HK-2 (cell line): ENCODE measurements around the gene MOAP1.
"Not testable (repeated sequence)": the region's sequence is repeated elsewhere in the genome, so short reads cannot be mapped to it uniquely, and the experiment has no call there.

Experiments
- DNase-seq: peaks from one replicate; pipeline ENCODE4 v3.0.0-alpha.2; 2018; ENCODE audit not compliant: unreplicated experiment

Gene MOAP1

DNA sequence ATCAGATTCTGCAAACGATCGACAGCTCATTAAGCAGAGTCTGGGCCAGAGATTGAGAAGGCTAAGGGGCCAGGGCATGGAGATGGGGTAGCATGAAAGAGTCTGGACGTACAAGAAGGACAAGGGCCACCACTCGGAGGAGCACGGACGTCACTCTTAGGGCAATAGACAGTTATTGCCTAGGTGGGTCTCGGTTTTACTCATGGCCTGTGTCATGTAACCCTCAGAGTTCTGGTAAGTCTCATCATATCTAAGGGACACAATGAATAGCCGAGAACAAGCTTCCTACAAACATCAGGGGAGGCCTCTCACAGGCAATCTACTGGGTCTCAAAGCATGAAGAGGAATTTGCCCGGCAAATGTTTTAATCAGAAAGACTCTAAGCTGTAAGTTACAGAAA is 38.6 kb downstream of the MOAP1 start:
- no peak for DNase-seq

DNA sequence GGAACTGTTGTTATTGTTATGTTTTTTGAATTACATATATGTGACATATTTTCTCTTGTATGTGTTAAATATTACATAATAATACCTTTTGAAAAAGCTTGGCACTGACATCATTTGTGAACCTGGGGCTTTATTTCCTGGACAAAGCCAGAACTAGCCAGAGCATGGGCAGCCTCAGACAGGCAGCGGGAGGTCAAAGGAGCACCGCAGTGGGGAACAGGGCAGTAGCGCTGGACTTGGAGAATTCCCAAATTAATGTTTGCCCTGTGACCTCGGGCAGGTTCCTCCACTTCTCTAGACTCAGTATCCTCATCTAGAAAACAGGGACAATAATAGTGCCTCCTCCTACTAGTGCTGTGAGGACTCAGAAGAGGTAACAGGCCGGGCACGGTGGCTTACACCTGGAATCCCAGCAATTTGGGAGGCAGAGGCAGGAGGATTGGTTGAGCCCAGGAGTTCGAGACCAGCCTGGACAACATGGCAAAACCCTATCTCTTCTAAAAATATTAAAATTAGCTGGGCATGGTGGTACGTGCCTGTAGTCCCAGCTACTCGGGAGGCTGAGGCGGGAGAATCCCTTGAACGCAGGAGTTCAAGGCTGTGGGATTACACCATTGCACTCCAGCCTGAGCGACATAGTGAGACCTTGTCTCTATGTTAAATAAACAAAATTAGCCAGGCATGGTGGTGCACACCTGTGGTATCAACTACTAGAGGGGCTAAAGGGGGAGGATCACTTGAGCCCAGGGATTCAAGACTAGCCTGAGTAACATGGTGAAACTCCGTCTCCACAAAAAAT is 41.6 kb downstream of the MOAP1 start:
- DNase-seq, result no peak

DNA sequence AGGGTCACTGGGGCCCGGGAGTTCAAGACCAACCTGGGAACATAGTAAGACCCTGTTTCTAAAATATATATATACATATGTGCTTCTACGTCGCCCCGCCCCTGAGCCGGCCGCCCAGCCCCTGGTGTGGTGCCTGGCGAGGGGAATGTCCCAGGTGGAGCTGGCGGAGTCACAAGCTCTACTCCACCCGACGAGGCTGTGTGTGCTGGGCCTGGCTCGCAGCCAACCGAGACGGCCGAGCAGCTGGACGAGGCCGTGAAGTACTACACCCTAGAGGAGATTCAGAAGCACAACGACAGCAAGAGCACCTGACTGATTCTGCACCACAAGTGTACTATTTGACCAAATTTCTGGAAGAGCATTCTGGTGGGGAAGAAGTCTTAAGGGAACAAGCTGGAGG is 46.8 kb downstream of the MOAP1 start:
- no peak for DNase-seq

DNA sequence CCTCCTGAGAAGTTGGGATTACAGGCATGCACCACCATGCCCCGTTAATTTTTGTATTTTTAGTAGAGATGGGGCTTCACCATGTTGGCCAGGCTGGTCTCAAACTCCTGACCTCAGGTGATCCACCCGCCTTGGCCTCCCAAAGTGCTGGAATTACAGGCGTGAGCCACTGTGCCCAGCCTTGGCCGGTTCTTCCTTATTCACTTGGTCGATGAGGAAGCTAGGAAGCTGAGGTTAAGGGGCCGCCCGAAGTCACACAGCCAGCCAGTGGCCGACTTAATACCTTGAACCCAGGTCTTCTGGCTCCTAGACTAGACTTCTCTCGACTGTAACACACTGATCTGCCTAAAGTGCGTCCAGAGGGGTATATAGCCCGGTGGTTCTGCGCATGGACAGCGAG is 48.2 kb downstream of the MOAP1 start:
- DNase-seq, result not testable (repeated sequence)

DNA sequence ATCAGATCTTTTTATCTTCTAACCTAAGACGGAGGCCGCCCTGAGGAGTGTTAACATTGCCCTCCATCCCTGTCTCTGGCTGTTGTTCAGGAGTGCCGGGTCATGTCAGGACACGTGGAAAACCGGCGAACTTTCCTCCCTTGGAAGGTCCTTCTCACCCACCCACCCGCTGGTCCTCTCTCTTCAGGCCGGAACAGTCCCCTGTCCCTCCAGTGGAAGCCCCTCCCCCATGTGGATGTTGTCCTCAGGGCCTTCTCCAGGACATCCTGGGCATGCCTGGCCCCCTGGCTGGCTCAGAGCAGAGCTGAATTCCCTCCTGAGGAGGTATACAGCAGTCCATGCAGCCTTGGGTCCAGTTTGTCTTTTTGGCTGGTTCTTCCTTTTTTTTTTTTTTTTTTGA is 48.7 kb downstream of the MOAP1 start:
- DNase-seq, result no peak

DNA sequence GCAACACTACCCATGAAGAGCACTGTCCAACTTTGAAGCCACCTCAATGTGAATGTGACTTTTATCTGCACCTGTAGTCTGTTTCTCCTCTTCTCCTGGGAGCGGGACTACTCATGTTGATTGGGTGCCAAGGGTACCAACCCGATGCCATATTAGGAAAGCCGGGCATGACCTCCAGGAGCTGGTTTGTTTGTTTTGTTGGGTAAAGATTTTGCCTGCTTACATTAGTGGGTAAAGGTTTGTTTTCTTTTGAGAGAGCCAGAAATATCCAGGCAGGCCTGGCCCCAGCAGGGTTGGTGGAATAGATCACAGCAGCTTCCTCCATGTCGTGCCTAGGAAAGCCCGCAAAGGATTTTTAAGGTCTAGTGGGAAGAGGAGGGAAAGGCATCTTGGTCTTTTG is 49.3 kb downstream of the MOAP1 start:
- no peak for DNase-seq

DNA sequence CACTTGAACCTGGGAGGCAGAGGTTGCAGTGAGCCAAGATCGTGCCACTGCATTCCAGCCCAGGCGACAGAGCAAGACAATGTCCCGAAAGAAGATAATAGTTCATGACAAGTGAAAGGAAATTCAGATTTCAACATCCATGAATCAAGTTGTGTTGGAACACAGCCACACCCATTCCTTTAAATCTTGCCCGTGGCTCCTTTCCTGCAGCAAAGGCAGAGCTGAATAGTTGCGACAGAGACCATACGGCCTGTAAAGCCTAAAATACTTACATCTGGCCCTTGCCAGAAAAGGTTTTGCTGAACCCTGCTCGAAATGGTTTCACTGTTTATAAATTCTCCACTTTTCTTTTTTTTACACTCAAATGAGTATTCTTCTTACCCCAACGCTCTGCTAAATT is 51.2 kb downstream of the MOAP1 start:
- no peak for DNase-seq

DNA sequence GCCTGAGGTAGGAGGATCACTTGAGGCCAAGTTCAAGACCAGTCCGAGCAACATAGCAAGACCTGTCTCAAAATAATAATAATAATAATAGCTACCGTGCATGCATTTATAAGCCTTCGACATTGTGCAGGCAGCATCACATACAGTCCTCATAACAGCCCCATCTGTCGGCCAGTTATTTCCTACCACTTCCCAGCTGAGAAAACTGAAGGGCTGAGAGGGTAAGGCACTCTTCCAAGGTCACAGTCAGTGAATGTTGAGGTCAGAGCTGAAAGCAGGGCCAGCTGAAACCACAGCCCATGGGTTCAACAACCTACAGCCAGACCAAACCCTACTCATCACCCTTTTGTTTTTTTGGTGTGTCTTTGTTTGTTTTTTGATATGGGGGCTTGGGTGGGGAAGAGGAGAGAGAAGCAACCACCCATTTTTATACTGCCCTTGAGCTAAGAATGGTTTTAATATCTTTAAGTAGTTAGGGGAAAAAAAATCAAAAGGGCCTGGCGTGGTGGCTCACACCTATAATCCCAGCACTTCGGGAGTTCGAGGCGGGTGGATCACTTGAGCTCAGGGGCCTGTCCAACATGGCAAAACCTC is 52.1 kb downstream of the MOAP1 start:
- DNase-seq, result no peak
